WI38 (cell line): ENCODE measurements around the gene ERBB4.

Experiments used
- H3K4me3 ChIP-seq: 2 replicates; pipeline ENCODE4 v1.5.1; 2011; ENCODE audit warnings: low read depth, mild to moderate bottlenecking, control low read depth, low read length
- CTCF ChIP-seq: IDR thresholded peaks from 2 replicates; pipeline ENCODE4 v1.5.1; 2012; ENCODE audit warnings: low read depth, mild to moderate bottlenecking, control low read depth, low read length

ERBB4 gene

GRCh38 chr2:212328136-212328535 lies 210.5 kb downstream of the ERBB4 start:
- no peak for TF ChIP-seq CTCF
- no peak overlapping the region for H3K4me3 ChIP-seq

GRCh38 chr2:212327171-212327809 lies 211.3 kb downstream of the ERBB4 start:
- TF ChIP-seq CTCF: no peak
- H3K4me3 ChIP-seq: no peak overlapping the region

- no peak for TF ChIP-seq CTCF
- no peak overlapping the region for H3K4me3 ChIP-seq
Measured at GRCh38 chr2:212318636-212319035, 220.0 kb downstream of the ERBB4 start.

DNA sequence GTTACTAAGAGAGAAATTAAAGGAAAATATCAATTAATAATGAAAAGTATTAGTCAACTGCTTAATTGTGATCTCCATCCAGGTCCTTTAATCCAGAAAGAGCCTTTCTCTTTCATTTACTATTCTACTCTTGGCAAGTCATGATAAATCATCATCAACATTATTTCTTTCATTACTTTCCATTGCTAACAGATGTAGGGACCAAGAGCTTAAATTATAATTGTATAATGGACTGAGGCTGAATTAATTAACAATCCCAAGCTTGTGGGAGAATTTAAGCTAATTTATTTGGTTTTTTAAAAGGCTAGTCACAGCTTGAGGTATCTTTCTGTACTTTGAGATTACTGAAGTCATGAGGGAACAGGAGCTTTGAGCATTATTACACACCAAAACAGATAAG lies 223.9 kb downstream of the ERBB4 start:
- TF ChIP-seq CTCF: no peak
- no peak overlapping the region for H3K4me3 ChIP-seq

DNA sequence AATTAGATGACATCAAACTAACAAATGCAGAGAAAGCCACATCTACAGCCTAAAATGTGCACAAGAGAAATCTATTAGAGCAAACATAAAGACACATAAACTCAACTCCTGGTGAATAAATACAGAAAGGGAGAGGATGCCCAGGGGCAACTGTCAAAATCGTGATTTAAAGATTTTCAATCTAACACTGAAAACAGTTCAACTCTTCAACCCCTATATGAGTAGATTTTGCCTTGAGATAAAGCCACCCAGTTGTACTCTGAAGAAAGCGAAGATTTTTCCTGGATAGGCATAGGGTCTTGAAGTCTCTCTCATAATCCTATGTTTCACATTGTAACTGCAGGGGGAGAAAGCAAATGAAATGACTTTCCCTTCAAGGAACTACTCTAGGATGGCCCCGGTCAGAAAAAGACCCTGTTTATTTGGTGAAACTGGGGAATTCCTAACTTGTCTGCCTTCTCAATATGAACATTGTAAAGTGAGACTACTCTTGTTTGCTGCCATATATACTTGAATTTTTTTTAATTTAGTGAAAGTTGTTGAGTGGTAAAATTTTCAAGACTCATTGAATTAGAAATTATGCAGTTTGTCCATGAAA lies 226.7 kb downstream of the ERBB4 start:
- no peak for TF ChIP-seq CTCF
- no peak overlapping the region for H3K4me3 ChIP-seq

- no peak for TF ChIP-seq CTCF
- H3K4me3 ChIP-seq: no peak overlapping the region
Measured at GRCh38 chr2:212299943-212300342, 238.7 kb downstream of the ERBB4 start.

DNA sequence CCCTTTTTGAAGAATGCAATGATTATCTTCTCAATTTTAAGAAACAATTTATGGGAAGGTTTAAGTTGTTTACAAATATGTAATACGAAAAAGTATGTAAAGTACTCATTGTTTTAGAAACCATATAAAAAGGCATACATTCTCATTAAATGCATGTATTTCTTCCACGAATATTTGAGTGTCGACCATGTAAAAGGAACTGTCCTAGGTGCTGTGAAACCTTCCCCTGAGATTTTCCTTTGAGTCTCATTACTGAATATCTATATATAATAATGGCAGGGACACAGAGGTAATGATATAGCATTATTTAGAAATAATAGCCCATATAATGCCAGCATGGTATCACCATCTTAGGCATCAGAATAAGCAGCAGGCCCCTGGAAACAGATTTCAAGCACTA lies 239.3 kb downstream of the ERBB4 start:
- H3K4me3 ChIP-seq: no peak overlapping the region
- TF ChIP-seq CTCF: no peak
